K562 (cell line): ENCODE measurements around the gene COL26A1. TPM values are rescaled to one million over a fixed set of nuclear protein-coding genes. Genes with fewer than 3 reads are reported as not detected.
A peak's percentile ranks its signal among the peaks of the same experiment; 100 is the strongest.

Experiments
- ATAC-seq: fragments of 200-7000 bp; cut with Tn5 transposase; 3 replicates; pipeline ENCODE4 v1.9.1; 2020; ENCODE audit warnings: moderate library complexity
- BruUV-seq: library from RNA; stranded (reverse); fragments of 400-500 nt; replicated peaks from 2 replicates; lab custom pipeline; 2021; lab: Mats Ljungman, UMichigan
- CTCF ChIA-PET: fragments of 300-600 bp; formaldehyde crosslinking; extraction: SDS; loops from one replicate; lab custom pipeline; 2021; ENCODE audit warnings: low intra/inter-chr PET ratio; lab: Yijun Ruan, JAX
- POLR2A ChIA-PET: fragments of 300-600, 350-650 bp; sonication (Branson Sonifier 250); formaldehyde crosslinking; extraction: SDS; loops from one replicate; lab custom pipeline; 2021; ENCODE audit warnings: antibody characterized with exemption, inconsistent platforms; lab: Yijun Ruan, JAX
- DNase-seq, 4 experiments: peaks; one replicate each; pipeline versions ENCODE4 v3.0.0 to v3.0.0-alpha.2; 2011 to 2018; ENCODE audit warnings: low spot score in 3 of 4, mixed read lengths in 3 of 4; ENCODE audit errors: extremely low read depth in 1 of 4
- FAIRE-seq: peaks from 2 replicates; lab custom pipeline; 2011; peaks lifted over from hg19 to GRCh38; lab: Jason Lieb, UNC
- H2AFZ ChIP-seq: 2 replicates; pipeline ENCODE4 v1.6.0; 2011; ENCODE audit warnings: low read depth, low read length, control low read depth, inconsistent platforms
- H3K27ac ChIP-seq: fragments of 200-600 bp; 3 replicates; pipeline ENCODE4 v1.8.0; 2011; ENCODE audit warnings: low read depth, mild to moderate bottlenecking, control low read depth, inconsistent platforms, low read length, moderate library complexity, mixed read lengths; ENCODE audit errors: extremely low read depth
- H3K27me3 ChIP-seq, 2 experiments: fragments of 300-600 bp in 1 of 2; 2 replicates in 1 of 2; 3 replicates in 1 of 2; pipeline versions ENCODE4 v1.6.0 to v1.8.0; 2011; ENCODE audit warnings: inconsistent platforms in 2 of 2, low read length in 2 of 2, mild to moderate bottlenecking in 1 of 2, mixed read lengths in 1 of 2, moderate library complexity in 1 of 2; ENCODE audit not compliant: control insufficient read depth in 2 of 2, insufficient read depth in 2 of 2
- H3K36me3 ChIP-seq: fragments of 300-600 bp; 3 replicates; pipeline ENCODE4 v1.8.0; 2011; ENCODE audit warnings: mild to moderate bottlenecking, low read length, inconsistent platforms; ENCODE audit not compliant: control insufficient read depth, insufficient read depth
- H3K4me1 ChIP-seq, 2 experiments: fragments of 200-600 bp in 1 of 2; replicated peaks in 1 of 2; 2 replicates in 1 of 2; 3 replicates in 1 of 2; pipeline versions ENCODE4 v1.5.1 to v1.8.0; 2011; ENCODE audit warnings: inconsistent platforms in 2 of 2, low read length in 2 of 2, mild to moderate bottlenecking in 1 of 2, mixed read lengths in 1 of 2, moderate library complexity in 1 of 2; ENCODE audit not compliant: control insufficient read depth in 2 of 2, insufficient read depth in 2 of 2
- H3K4me2 ChIP-seq: 2 replicates; pipeline ENCODE4 v1.6.1; 2011; ENCODE audit warnings: low read length, control low read depth, inconsistent platforms, mixed read lengths; ENCODE audit not compliant: insufficient read depth
- H3K4me3 ChIP-seq: fragments of 200-600 bp; sonication (generic), shearing (Covaris generic); 2 replicates; pipeline ENCODE4 v1.5.1; 2016; ENCODE audit warnings: control low read depth, inconsistent platforms
- H3K79me2 ChIP-seq: fragments of 200-600 bp; 3 replicates; pipeline ENCODE4 v1.8.0; 2011; ENCODE audit warnings: low read length, inconsistent platforms; ENCODE audit not compliant: control insufficient read depth, insufficient read depth
- H3K9ac ChIP-seq, 2 experiments: 2 replicates each; pipeline versions ENCODE4 v1.6.0 to v1.6.1; 2011; ENCODE audit warnings: low read depth in 2 of 2, low read length in 2 of 2, control low read depth in 1 of 2, inconsistent platforms in 1 of 2, mild to moderate bottlenecking in 1 of 2, mixed read lengths in 1 of 2; ENCODE audit not compliant: insufficient read depth in 1 of 2
- H3K9me1 ChIP-seq: one replicate; pipeline ENCODE4 v1.6.0; 2011; ENCODE audit warnings: inconsistent platforms, mild to moderate bottlenecking, low read length, moderate library complexity; ENCODE audit not compliant: control insufficient read depth, insufficient read depth
- H3K9me3 ChIP-seq: replicated peaks from 2 replicates; pipeline ENCODE4 v1.5.1; 2011; ENCODE audit warnings: low read depth, low read length, inconsistent platforms; ENCODE audit not compliant: control insufficient read depth, insufficient read depth
- H4K20me1 ChIP-seq: replicated peaks from 2 replicates; pipeline ENCODE4 v1.6.1; 2011; ENCODE audit warnings: low read length, inconsistent platforms, mixed read lengths; ENCODE audit not compliant: control insufficient read depth, insufficient read depth
- MTF1 ChIP-seq: fragments of 250-450 bp; sonication (Bioruptor Pico); IDR thresholded peaks from 2 replicates; pipeline ENCODE4 v1.9.0; 2021; ENCODE audit warnings: moderate library complexity, mild to moderate bottlenecking, inconsistent platforms, borderline replicate concordance
- PCBP2 ChIP-seq: fragments of 200-400 bp; formaldehyde crosslinking; IDR thresholded peaks from 2 replicates; pipeline ENCODE4 v1.6.1; 2018; ENCODE audit warnings: low read length, low read depth, mild to moderate bottlenecking, moderate library complexity; ENCODE audit not compliant: poor library complexity, severe bottlenecking
- ZFP36 ChIP-seq: fragments of 150-350 bp; IDR thresholded peaks from 2 replicates; pipeline ENCODE4 v1.6.1; 2018; ENCODE audit warnings: low read length, low read depth; ENCODE audit not compliant: partially characterized antibody
- ZNF121 ChIP-seq: sonication (generic); formaldehyde crosslinking; conservative IDR thresholded peaks from 2 replicates; pipeline ENCODE4 v1.8.0; 2022; ENCODE audit warnings: missing genetic modification reagents
- WGBS: fragments of 100-300 bp; shearing (Covaris generic); methylation state at CpG from one replicate; pipeline ENCODE4 v1.1.6; 2016; ENCODE audit warnings: low coverage, mixed read lengths; ENCODE audit not compliant: insufficient coverage; ENCODE audit errors: missing lambda C conversion rate; 5-methylcytosine and 5-hydroxymethylcytosine counted together
- in situ Hi-C: fragments of 300-500 bp; cut with MboI; formaldehyde crosslinking; loops from 4 replicates; pipeline ENCODE4 v1.15.0; 2018; ENCODE audit warnings: inconsistent platforms, mixed read lengths
- intact Hi-C: fragments of 100-400 bp; cut with micrococcal nuclease; formaldehyde crosslinking; loops from 2 replicates; pipeline ENCODE4 v1.14.2; 2022
- polyA plus RNA-seq, 8 experiments: library from polyadenylated mRNA; depleted of rRNA in 4 of 8; stranded (reverse) in 5 of 8; unstranded in 3 of 8; fragments of >200 nt; fragmentation: Nextera tagmentation in 2 of 8; fragmentation: Illumina TruSeq in 1 of 8; extraction: Ambion mirVana in 2 of 8; extraction: Trizol in 1 of 8; gene quantifications; 2 replicates each; pipeline versions ENCODE4 v1.2.1 to v1.2.3, GENCODE V29; 2011 to 2014; ENCODE audit warnings: inconsistent platforms in 1 of 8, missing spikeins in 1 of 8
- total RNA-seq, 7 experiments: library from RNA; depleted of rRNA in 6 of 7; stranded (reverse); fragments of >200 nt in 6 of 7; fragmentation: Illumina TruSeq in 2 of 7; extraction: Trizol in 2 of 7; gene quantifications; 2 replicates each; pipeline versions ENCODE4 v1.2.1 to v1.2.3, GENCODE V29; 2011 to 2021; ENCODE audit warnings: low replicate concordance in 1 of 7

Gene COL26A1
- total and polyA plus RNA-seq, 9 of the 15 experiments (the other 6 are each of a cell fraction or from before 2014, with no cell fraction given), result 0.04 to 0.39 (median 0.07) TPM; not detected in 5

- no peak for DNase-seq
- H3K36me3 ChIP-seq, result no peaks in the 10 kb centered on the region
- in situ Hi-C loops, result no loop called here
- 0% methylated on average over 2 of the region's 2 CpGs for WGBS
- ATAC-seq, result no peak
- no peaks in the 10 kb centered on the region for H3K79me2 ChIP-seq
- H3K27me3 ChIP-seq, result peaks cover 6 to 17% of the 10 kb centered on the region in 2 experiments; a peak in 3 of 5 replicates
- intact Hi-C loops, result loop anchor here (10.0 kb wide), 1 partner anchor 848 kb away; the partner anchor contains the start of gene PRKRIP1
- H3K9me3 ChIP-seq, result no peaks in the 10 kb centered on the region
- H3K4me2 ChIP-seq, result no peak overlapping the region
- peaks cover 3 to 21% of the 10 kb centered on the region in 2 experiments; a peak in 4 of 5 replicates for H3K4me1 ChIP-seq
- no TSS peak for BruUV-seq
- no peak overlapping the region for H3K4me3 ChIP-seq
- ChIA-PET POLR2A (no interaction called here), CTCF (interaction anchor here (0.7 kb wide), 1 partner anchor 542 kb away, joined by 3 read pairs; no protein-coding TSS in a partner anchor)
- H3K9me1 ChIP-seq, result no peaks in the 10 kb centered on the region
- H3K27ac ChIP-seq, result no peak overlapping the region
- peaks cover 12% of the 10 kb centered on the region; the same call in 1 of the 2 replicates for H4K20me1 ChIP-seq
- H2AFZ ChIP-seq, result no peak overlapping the region
- FAIRE-seq, result no peak
- no peak overlapping the region for H3K9ac ChIP-seq
- TF ChIP-seq ZFP36 (peak; percentile 75), MTF1 (CRISPR knock-in tag) (no peak), ZNF121 (CRISPR knock-in tag) (peak; percentile 52; the same call in 1 of the 2 replicates), PCBP2 (no peak)
These were observed 183.7 kb downstream of the COL26A1 start for GRCh38 chr7:101546308-101546936.
